CD4-positive, alpha-beta T cell treated with Interleukin-17A for 1 hour (primary cell): Measurements from ENCODE around the gene HSD11B1.

ENCODE experiments used
- DNase-seq: peaks from one replicate; pipeline ENCODE4 v3.0.0-alpha.2; 2020

HSD11B1 gene

GRCh38 chr1:209704584-209704983 is at the start of gene HSD11B1:
HSD11B1 (plus strand) TSS chr1:209704846; CDS start chr1:209704943, 97 bp downstream.
- no peak for DNase-seq

- DNase-seq: no peak
These were observed 49.0 kb upstream of the HSD11B1 start for GRCh38 chr1:209655411-209656231.

GRCh38 chr1:209657140-209657879 is 47.3 kb upstream of the HSD11B1 start:
- DNase-seq: peak; percentile 41

GRCh38 chr1:209657918-209658317 is 46.7 kb upstream of the HSD11B1 start:
- DNase-seq: no peak

GRCh38 chr1:209659909-209660308 is 44.7 kb upstream of the HSD11B1 start:
- peak; percentile 28 for DNase-seq

- no peak for DNase-seq
These were observed 43.6 kb upstream of the HSD11B1 start for GRCh38 chr1:209661071-209661470.

GRCh38 chr1:209662879-209663327 is 41.7 kb upstream of the HSD11B1 start:
- DNase-seq: no peak

GRCh38 chr1:209667103-209667502 is 37.5 kb upstream of the HSD11B1 start:
- DNase-seq: no peak

GRCh38 chr1:209667708-209668107 is 36.9 kb upstream of the HSD11B1 start:
- DNase-seq: no peak

- no peak for DNase-seq
These were observed 34.1 kb upstream of the HSD11B1 start for GRCh38 chr1:209670441-209671082.

- peak; percentile 68 for DNase-seq
These were observed 31.7 kb upstream of the HSD11B1 start for GRCh38 chr1:209672705-209673630.

- DNase-seq: no peak
These were observed 30.8 kb upstream of the HSD11B1 start for GRCh38 chr1:209673631-209674417.

- peak; percentile 31 for DNase-seq
These were observed 29.6 kb upstream of the HSD11B1 start, which contains the start of gene G0S2 for GRCh38 chr1:209674957-209675564. G0S2 (plus strand) TSS chr1:209675412; CDS start chr1:209675685, 273 bp downstream.

GRCh38 chr1:209675565-209676154 is 29.0 kb upstream of the HSD11B1 start:
- DNase-seq: no peak

GRCh38 chr1:209678981-209679539 is 25.6 kb upstream of the HSD11B1 start:
- DNase-seq: no peak

- DNase-seq: peak; percentile 66
These were observed 18.8 kb upstream of the HSD11B1 start for GRCh38 chr1:209685821-209686220.

GRCh38 chr1:209686322-209686721 is 18.3 kb upstream of the HSD11B1 start:
- DNase-seq: no peak

- no peak for DNase-seq
These were observed 15.9 kb upstream of the HSD11B1 start for GRCh38 chr1:209688746-209689234.

GRCh38 chr1:209689477-209689876 is 15.2 kb upstream of the HSD11B1 start:
- no peak for DNase-seq

- DNase-seq: no peak
These were observed 13.4 kb upstream of the HSD11B1 start for GRCh38 chr1:209691237-209691636.
